SIG-M5 (cell line): ENCODE data around the gene TMEM150A.
"Not testable (repeated sequence)": the region's sequence is repeated elsewhere in the genome, so short reads cannot be mapped to it uniquely, and the experiment has no call there.

Source experiments
- DNase-seq: peaks from one replicate; lab custom pipeline; 2025; lab: John Stamatoyannopoulos, UW

Gene TMEM150A

DNA sequence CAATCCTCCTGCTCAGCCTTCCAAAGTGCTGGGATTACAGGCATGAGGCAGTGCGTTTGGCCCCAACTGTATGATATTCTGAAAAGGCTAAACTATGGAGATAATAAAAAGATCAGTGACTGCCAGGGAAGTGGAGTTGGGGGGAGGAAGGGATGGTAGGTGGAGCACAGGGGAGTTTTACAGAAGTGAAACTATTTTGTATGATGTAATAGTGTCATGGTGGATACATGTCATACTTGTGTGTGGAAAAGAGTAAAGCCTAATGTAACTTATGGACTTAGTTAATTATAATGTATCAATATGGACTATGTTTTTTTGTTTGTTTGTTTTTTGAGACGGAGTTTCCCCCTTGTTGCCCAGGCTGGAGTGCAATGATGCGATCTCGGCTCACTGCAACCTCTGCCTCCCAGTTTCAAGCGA lies 38.3 kb downstream of the TMEM150A start:
- peak; percentile 80 for DNase-seq

DNA sequence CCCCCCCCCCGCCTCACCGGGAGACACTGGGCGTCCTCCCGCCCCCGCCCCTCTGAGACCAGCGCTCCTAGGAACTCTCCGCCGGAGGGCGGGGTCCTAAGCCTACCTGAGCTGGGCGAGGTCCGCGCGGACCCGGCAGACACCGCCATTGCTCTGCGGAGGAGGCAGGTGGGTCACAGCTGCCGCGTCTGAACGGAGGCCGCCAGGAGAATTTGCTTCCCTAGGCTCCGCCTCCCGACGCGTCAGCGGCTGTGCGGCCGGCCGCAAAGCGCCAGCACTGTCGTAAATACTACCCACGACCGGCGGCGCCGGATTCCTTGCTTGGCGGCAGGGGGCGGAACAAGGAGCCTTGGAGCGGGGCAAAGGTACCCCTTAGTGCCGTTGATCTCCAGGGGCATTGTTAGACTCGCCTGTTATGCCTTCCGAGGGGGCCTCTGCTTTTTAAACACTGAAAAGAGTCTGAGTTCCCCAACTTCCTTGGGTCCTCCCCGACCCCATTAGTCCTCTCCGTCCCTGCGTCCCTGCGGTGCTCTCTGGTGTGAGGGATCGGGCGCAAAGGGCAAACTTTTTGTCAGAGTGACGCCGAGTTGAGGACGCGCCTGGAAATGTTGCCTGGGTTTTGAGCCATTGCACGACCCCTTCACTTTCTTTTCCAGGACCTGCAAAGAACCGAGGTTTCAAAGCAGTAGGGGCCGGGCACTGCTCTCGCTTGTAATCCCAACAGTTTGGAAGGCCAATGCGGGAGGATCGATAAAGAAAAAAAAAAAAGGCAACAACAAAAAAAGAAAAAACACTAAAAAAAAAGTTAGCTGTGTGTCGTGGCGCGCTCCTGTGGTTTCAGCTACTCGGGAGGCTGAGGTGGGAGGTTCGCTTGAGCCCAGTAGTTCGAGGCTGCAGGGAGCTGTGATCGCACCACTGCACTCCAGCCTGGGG lies 41.0 kb downstream of the TMEM150A start, which contains the start of gene GGCX:
GGCX (minus strand) TSS at position 214 of the 933 bp plus-strand sequence; CDS start at position 149, 65 bp downstream.
- DNase-seq = peak; percentile 72

DNA sequence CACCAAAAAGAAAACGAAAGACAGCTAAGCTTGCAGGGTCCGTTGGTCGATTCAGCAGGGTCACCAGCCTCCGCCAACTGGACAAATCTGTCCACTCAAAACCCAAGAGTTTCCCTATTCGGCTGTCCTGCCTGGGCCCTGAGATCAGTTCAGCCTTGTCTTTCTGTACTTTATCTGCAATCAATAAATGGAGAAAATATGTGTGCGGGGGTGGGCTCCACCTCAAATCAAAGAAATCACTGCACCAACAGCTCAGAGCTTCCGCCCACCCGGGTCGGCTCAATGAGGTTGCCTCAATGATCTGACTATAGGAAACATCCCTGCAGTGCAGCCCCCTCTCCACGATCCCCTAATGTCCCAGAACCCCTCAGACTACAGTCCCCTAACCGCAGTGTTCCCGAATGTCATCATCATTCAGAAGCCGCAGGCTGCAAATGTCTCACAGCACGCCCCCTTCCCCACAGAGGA lies 41.7 kb downstream of the TMEM150A start:
- DNase-seq = no peak

DNA sequence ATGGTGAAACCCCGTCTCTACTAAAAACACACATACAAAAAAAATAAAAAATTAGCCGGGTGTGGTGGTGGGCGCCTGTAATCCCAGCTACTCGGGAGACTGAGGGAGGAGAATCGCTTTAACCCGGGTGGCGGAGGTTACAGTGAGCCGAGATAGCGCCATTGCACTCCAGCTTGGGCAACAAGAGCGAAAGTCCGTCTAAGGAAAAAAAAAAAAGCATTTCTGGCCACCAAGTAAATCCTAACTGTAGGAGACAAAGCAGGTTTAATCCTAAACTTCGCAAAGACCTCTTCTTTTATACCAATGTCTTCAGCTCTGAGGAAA lies 42.1 kb downstream of the TMEM150A start:
- DNase-seq = not testable (repeated sequence)

DNA sequence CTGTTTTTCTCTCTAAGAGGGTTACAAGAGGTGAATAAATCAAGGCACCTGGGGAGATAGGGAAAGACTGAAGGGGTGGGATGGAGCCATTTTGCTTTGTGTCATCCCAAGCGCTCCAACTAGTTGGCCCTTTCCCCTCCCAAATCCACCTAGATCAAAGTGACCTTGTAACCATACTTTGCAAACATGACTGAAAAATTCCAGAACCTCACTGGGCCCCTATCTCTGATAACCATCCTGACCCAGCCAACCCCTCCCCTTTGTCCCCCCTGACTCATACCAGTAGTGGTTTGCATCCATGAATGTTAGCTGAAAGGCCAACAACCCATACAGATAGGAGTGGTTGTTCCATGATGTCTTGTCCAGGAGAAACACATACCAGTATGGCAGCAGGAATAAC lies 44.3 kb downstream of the TMEM150A start:
- DNase-seq = no peak

DNA sequence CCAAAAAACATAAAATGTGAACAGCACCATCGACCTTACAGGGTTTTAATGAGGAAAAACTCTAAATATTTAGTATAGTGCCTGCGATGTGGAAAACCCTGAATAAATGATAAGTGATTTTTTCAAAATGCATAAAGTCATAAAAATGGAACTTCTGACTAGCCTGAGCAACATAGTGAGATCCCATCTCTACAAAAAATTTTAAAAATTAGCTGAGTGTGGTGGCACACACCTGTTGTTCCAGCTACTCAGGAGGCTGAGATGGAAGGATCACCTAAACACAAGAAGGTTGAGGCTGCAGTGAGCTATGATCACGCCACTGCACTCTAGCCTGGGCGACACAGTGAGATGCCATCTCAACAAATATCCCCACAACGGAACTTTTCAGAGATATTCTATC lies 45.4 kb downstream of the TMEM150A start:
- no peak for DNase-seq

DNA sequence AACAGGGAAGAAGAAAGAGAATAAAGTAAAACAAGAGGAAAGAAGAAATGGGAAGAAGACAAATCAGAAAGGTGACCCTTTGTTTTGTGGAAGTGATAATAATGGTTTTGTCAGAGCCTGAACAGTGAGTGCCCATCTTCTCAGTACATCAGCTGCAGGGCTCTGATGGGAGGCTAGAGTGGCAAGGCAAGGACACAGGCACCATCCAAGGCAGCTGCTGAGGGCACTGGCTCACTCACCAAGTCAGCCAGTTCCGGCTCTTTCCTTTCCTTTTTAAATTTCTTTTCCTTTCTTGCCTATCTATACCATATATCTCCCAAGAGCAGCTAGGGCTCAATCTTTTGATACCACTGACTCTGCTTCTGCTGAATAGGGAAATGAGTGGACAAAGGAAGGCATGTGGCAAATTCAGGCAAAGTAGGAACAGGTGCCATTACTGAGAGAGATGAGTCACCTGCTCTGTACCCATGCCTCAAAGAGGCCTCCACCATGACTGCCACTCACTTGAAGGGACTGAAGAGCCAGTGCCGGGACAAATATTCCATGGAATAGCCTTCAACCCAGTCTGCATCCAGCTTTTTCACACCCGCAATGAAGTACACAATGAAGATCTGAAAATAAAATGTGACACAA lies 47.4 kb downstream of the TMEM150A start:
- no peak for DNase-seq

DNA sequence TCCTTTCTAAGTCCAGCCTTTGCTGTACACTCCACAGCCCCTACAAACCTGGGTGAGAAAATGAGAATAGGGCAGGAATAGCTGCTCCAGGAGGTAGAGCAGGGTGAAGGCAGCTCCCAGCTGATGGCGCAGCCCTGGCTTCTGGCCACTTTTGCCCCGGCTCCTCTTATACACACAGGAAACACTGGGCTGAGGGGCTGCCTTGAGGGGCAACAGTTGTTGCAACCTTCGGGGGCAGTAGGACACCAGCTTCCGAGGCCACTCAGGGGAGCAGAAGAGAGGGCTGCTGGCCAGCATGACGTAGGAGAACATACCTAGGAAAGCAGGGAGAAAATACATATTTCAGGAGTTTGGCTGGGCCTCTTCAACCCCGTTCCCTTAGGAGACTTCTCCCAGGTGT lies 49.3 kb downstream of the TMEM150A start:
- no peak for DNase-seq

DNA sequence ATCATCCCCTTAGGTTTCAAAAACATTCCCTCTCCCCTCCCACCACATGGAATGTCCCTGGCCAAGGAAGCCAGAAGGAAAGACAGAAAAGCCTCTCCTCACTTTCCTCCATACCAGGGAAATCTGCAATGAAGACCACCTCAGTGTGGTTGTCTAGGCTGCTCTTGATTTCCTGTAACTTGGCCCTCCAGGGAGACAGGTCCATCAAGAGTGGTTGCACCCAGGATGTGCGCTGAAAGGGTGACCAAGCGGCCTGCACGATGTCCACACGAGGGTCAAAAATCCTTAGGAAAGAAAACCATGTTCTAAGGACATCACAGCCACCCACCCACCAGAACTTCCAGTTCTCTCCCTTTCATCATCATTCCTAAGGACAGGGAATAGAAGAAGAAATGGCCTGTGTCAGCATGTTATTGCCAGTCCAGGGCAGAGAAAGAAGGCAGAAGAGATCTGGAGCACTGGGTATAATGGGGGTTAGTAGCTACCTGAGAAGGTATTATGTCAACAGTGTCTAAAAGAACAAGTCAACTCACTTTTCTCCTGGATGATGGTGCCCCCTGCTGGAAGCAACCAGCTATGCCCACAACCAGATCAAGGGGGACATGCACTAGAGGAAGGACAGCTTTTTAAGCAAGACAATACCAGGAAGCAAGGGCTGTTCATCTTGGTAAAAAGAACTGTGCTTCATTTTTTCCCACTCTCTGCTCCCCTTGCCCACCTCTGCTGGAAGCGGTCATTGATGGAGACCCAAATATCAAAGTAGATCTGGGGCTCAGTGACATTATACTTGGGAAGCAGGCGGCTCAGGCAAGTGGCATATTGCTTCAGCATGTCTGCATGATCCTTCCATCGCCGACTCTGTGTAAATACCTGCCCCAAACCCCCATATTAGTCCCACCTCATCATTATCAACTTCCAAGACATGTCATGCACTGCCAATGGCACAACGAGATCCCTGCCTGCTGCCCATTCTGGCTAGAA lies 50.5 kb downstream of the TMEM150A start:
- DNase-seq = peak; percentile 22

DNA sequence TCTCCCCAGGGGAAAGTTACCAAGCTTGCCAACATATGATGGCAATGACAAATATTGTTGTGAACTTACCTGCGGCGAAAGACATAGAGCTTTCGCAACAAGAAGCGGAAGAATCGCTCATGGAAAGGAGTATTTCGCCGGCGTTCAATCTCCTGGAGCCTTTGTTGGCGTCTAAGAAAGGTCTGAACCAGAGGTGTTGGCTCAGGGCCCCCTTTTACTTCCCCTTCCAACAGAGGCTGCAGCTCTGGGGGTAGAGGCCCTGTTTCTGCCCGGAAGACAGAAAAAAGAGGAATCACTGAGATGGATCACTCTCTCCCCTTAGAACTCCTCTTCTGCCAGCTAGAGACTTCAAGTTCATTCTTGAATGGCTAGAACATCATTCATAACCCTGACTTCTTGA lies 52.0 kb downstream of the TMEM150A start:
- DNase-seq = no peak

DNA sequence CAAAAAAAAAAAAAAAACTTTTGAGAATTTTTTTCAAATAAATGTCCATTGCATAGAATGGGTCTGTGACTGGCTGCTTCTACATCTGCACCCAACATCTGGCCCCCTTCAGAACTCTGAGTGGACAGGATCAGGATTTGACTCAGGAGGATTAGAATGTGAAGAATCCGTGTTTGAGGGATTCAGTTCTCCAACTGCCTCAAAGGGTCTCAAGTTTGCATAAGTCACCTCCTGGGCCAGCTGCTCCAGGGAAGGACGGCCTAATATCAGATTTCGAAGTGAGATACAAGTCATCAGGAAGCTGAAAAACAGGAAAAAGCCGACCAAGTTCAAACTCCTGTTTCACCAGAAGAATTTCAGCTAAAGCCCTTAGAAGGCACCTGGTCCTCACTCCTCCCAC lies 52.7 kb downstream of the TMEM150A start:
- DNase-seq = no peak

DNA sequence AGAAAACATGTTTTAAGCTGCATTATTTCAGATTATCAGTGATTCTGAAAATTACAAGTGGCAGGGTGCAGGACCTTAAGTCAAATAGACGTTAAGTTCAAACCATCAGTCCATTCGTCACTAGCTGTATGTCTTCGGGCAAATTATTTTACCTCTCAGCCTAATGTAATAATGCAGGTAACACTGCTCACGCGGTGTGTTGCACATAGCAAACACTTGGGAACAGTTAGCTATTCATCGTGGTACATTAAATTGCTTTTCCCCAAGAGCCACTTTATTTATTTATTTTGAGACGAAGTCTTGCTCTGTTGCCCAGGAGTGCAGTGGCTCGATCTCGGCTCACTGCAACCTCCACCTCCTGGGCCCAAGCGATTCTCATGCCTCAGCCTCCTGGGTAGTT lies 53.4 kb downstream of the TMEM150A start:
- no peak for DNase-seq

DNA sequence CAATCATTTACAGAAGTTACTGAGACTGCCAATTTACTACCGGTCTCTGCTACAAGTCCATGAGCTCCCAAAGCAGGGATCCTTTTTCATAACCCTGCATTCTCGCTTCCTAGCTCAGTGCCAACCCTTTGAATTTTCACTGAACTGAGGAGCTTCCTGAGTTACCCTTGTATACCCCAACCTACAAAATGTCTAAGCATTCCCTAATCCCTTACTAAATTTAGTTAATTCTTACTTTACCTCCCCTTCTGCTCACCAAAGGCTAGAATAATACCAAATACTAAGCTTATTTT lies 53.9 kb downstream of the TMEM150A start:
- DNase-seq = no peak
